GOT3 (cell line): ENCODE measurements around the gene ARSG.
A peak's percentile ranks its signal among the peaks of the same experiment; 100 is the strongest.

ENCODE experiments used
- DNase-seq: peaks from one replicate; lab custom pipeline; 2025; ENCODE audit warnings: mixed read lengths; lab: John Stamatoyannopoulos, UW

The ARSG gene

DNA sequence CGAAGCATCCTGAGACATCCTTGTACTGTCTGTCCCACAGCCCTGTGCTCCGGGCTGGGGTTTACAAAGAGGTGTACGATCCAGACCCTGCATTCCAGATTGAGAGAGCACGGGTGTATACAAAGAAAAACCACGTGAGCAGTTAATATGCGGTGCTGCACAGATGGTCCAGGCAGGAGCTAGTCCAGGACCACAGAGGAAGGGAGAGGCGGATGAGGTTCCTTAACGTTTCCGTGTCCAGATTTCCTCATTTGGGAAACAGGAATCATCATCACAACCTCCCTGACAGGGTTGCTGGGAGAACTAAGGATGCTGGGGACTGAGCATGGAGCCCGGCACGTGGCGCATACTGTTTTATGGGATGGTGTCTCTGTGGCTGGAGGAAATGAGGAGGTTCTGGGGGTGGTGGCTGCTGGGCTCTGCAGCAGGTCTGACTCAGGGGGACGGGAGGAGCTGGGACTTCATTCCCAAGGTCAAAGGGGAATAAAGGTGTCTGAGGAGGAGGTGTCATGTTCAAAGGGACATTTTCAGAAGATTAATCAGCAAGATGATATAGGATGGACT, 139.8 kb downstream of the ARSG start:
- DNase-seq, result no peak

DNA sequence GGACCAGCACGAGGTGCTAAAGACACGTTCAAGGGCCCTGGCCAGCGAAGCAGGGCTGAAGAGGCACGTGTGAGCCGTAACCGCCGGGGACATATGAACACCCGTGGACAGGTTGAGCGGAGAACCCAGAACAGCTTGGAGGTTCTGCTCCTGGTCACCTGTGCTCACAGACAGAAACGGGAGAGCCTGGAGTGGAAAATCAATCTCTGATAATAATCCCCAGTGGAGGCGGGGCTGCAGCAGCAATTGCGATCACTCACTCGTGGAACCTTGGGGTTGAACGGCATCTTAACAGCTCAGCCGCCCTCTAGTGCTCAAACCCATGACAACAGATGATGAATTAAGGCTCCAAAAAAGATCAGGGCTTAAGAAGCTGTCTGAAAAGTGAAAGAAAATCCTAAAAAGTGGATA, 140.4 kb downstream of the ARSG start:
- no peak for DNase-seq

DNA sequence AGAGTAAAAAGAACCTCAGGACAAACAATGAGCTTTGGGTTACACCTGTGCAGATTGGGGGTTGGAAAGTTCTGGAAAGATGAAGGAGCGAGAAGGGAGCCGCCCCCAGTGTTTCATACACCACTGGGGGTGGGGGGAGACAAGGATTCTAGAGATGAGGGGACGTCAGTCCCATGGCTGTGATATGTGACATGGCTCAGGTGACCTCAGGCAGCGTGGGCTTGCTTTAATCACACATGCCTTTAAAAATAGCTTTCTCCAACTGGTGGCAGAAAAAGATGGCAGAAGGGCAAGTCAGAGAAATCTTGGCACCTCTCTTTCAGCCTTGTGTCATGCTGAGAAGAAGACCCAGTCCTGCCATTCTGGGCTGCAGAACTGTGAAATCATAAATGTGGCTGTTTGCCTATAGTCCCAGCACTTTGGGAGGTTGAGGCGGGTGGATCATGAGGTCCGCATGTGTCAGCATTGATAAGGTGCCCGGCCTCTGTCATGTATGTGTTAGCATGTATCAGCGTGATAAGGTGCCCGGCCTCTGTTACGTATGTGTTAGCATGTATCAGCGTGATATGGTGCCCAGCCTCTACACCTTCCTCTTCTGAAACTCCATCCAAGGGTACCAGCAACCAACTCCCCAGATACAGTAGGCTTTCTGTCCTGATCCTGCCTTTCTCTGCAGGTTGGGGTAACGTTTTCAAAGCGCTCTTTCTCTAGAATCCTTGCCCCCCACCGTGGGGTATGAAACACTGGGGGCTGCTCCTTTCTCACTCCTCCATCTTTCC, 141.0 kb downstream of the ARSG start:
- DNase-seq, result no peak

DNA sequence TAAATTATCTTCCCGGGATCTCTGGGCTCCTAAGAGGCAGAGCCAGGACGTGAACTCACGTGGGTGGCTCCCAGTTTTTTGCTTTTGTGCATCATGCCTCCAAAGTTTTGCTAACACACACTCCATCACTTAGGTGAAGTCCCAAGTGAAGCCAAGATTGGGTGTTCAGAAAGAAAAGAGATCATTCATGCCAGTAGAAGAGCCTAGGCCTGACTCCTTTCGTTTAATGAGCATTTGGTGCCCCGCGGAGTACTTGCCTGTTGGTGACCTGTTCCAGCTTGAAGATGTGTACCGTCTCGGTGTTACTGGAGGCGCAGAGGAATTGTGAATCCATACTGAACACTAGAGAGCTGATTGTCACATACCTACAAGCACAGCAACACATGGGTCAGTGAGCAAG, 141.9 kb downstream of the ARSG start:
- DNase-seq, result no peak

DNA sequence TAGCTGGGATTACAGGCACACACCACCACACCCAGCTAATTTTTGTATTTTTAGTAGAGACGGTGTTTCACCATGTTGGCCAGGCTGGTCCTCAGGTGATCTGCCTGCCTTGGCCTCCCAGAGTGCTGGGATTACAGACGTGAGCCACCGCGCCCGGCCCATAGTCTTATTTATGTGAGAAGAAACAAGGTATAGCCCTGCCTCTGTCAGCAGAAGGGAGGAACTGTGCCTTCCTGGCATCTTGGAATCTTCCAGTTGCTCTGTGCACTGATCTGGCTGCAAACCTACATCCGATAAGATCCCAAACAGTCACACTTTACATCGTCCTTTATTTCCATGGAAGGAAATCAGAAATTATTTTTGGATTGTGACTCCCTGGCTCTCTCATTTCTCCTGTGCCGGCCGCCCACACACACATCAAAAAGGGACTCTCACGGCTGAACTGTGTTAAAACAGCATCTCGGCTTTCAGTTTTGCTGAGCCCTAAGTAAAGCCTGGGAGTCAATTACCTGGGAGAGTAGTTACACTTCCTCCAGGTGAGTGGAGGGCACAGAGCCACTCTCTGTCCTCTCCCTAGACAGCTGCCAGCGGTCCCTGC, 142.7 kb downstream of the ARSG start:
- no peak for DNase-seq

DNA sequence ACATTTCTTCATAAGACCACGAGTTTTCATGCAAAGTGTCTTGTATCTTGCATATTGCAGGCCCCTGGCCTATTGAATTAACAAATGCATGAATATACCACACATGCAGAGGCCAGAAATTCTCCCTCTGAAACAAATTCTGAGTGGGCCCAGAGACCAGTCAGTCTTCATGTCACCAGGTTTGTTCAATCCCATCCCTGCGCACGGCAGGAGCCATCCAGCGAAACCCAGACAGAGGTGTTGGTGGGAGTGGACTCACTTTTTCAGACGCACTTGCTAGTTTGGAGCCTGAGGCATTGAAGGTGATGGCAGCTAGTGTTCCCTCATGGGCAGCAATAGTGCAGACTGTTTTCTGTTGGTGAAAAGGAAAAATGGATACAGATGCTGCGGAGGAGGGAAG, 144.1 kb downstream of the ARSG start:
- no peak for DNase-seq

DNA sequence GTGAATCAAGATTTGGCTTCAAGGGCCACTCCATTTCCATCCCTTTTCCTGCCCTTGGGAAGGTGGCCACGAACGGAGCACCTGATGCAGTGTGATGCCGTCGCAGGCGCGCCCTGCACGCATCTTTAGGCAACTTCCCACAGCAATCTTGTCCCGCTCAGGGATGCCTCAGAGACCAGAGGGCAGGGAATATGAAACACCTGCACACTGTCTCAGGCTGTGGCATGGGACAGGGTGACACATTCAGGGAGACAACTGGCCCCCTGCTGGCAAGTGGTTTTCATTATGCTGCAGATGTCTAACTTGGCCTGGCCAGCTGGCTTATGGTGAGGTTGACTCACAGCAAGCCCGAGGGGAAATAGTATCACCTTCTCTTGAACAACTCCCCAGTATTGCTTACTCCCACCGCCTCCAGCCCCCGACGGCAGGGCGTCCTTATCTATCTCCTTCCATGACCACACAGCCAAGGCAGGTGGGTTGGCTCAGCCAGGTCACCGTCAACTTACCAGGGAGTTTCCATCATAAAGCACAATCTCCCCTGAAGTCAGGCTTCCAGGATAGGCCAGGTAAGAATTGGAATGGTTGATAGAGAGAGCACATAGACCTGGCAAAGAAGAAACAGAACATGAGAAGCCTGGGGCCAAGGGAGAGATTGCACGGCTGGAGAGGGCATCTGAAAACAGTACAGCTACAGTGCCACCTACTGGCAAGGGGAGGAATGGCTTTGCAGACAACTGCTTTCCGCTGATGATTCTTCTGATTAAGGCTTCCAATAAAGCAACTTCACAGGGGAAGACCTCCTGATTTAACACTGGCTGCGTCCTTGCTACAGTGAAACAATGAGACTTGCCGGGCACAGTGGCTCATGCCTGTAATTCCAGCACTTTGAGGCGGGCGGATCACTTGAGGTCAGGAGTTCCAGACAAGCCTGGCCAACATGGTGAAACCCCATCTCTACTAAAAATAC, 144.9 kb downstream of the ARSG start:
- peak; percentile 45 for DNase-seq

DNA sequence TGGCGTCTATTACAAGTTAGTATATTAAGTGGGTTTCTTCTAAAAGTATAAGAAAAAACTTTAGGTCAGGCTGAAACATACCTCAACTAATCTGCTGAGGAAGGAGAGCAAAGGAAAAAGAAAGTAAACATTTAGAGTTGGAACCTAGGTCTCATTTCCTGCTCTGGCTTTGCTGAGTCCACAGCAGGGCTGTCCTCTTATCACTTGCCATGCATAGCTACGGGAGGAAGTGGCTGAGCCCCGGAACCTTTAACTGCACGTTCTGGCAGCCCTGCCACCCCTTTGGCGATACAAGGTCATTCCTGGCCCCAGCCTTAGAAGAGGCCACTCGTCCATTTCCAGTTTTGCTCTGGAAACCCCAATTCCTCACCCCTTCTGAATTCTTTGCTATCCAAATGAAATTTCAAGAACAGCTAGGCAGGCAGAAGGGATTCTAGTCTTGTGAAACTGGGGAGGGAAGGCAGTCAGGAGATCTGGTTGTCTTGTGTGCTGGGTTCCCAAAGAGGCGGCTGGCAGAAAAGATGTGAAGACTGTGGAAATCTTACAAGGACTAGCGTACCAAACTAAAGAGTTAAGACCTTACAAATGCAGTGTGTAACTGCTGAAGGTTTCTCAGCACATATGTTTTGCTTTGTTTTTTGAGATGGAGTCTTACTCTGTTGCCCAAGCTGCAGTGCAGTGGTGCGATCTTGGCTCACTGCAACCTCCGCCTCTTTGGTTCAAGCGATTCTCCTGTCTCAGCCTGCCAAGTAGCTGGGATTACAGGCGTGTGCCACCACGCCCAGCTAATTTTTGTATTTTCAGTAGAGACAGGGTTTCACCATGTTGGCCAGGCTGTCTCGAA, 146.9 kb downstream of the ARSG start:
- no peak for DNase-seq

DNA sequence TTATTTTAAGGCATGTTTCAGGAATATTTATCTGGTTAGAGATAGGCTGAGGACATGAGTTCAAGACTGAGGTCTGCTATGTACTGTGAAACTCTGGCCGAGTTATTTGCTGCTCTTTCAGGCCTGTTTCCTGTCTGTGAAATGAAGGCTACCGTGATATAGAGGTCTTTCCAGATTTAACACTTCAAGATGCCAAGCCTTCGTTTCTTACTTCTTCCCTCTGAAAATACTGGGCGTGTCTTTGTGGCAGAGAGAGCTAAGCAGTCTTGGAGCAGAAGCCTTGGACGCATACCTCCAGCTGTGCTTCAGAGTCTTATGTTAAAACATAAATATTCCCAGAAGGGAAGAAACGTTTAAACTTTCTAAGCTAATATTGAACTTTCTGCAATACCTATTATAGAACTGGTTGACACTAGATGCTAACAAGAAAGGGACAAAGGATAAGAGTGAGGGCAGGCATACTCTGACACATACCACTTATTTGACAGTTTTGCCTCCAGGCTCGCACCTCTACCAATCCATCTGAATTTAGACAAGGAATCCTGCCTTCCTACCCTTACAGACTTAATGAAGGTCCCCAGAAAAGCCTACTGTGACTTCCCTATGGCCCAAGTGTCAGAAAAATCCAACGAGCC, 148.5 kb downstream of the ARSG start:
- DNase-seq, result no peak

DNA sequence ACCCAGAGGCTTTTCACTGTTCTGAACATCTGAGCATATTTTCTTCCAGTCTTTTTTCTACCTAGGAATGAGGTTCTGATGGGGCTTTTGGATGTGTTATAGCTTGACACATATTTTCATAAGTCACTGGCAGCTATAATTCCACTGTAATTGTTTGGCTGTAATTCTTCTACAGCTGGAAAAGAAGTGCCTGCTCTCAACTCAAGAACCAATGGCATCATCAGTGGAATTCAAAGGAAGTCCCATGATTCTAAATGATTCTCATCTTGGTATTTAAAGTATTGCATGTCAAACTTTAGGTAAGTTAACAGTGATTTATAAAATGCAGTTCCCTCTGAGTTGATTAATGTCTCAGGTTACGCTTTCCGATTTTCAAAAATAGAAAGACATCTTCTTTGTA, 149.2 kb downstream of the ARSG start:
- no peak for DNase-seq

DNA sequence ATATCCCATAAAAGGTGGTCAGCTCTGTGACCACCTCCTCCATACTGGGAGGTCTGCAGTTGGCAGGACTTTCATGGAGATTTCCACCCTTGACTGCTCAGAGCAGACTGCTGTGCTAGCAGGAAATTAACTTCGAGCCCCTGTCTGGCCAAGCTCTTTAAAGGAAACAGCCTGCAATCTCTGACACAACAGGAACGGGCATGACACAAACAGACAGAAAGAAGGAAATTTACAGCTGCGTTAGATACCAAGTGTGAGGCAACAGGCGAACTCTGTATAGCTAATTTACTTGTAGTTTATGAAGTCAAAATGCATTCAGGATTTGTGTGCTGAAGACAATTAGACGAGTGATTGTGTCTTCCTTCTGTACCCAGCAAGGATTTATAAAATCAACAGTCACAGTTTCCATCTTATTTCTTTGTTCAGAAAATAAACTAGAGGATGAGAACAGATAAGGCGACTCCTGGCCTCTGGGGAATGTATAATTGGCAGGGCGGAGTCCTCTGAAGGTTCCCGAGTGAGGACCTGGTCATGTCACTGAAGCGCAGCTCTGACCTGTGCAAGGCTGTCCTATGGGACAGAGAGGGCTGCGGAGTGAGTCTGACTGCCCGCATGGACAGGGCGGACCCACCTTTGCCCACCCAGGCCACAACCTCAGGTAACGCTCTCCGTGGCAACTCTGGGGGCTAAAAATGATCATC, 149.9 kb downstream of the ARSG start:
- DNase-seq, result no peak

DNA sequence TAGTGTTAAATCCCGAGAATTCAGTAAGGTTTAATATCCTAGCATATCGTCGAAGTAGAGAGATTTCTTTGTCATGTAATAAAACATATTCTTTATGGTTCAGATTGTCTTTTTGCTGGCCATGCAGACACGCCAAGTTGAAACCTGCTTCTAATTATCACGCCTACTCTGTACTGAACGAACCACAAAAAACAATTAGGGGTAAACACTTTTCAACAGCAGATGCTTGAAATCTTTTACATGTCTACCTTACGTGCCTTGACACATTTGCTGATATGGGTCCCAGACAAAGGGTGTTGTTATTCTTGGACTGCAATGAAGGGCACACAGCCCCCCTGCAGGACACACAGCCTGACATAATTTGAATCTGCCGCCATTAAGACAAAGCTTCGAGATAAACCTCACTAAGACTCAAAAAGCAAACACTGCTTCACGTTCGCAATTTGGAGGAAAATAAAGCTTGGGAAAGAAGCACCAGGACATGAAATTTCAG, 152.7 kb downstream of the ARSG start:
- no peak for DNase-seq

DNA sequence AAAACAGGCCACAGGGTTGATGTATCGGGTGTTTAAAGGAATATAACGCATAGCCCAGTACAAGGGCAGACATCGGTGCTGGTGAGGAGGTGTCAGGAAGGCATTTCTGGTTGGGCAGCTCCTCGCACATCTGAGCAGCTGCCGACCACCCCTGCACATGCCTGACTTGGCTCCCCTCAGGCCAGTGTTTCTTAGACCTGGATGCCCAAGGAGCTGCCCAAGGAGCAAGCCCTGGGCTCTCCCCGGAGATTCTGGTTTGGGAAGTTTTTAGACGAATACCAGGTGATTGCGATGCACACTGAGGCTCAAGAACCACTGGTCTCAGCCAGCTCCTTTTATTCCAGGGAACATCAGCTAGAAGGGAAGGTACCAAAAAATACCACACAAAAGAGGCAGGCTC, 154.4 kb downstream of the ARSG start:
- DNase-seq, result no peak

DNA sequence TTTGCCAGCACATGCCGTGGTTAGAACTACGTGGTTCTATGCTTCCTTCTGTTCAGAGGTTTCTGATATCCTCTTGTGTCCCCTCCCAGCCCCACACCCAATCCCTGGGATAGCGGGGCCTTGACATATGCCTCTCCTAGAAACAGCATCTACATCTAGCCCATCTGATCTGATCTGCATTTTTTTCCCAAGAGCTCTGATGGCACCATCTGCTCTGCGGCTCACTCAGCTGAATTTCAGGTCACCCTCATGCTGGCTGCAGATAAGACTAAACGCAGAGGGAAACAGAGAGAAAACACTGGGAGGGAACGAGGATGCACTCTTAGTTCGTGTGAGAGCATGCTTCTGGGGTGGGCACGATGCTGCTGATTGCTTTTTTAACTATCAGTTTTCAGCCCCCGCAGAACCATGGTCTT, 155.3 kb downstream of the ARSG start:
- DNase-seq, result no peak

DNA sequence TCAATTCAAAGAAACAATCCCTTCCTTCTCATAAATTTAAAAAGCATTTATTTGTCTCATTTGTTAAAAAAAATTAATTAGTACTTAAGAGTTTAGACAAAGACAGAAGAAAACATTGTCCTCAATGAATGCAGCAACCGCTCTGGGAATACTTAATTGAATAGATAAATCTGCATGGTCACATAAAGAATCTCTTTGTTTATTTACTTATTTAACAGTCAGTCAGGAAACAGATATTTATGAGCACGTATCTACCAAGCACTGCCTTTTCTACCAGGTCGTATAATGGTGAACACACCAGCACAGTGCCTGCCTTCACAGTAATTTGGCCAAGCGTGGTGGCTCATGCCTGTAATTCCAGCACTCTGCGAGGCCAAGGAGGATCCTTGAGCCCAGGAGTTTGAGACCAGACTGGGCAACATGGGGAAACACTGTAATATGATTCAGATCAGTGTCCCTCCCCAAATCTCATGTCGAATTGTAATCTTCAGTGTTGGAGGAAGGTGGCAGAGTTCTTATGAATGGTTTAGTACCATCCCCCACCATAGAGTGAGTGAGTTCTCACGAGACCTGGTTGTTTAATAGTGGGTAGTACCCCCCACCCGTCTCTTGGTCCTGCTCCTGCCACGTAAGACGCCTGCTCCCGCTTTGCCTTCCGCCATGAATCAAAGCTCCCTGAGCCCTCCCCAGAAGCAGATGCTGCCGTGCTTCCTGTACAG, 157.9 kb downstream of the ARSG start:
- DNase-seq, result no peak

DNA sequence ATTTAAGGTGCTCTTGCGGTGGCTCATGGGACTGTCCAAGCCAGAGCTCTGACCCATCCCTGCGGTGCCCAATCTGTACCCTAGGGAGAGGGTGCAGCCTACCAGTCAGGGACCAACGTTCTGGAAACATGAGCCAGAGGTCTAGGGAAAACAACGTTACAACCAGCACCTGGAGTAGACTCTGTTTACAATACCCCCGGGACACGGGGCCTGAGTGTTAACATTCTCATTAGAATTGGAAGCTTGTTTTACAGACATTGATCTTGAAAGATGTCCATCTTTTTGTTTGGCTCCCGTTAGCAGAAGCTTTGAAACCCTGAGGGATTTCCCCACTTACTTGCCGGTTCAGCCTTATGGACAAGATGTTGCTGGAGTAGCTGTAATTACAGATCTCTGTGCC, 159.1 kb downstream of the ARSG start:
- DNase-seq, result no peak

DNA sequence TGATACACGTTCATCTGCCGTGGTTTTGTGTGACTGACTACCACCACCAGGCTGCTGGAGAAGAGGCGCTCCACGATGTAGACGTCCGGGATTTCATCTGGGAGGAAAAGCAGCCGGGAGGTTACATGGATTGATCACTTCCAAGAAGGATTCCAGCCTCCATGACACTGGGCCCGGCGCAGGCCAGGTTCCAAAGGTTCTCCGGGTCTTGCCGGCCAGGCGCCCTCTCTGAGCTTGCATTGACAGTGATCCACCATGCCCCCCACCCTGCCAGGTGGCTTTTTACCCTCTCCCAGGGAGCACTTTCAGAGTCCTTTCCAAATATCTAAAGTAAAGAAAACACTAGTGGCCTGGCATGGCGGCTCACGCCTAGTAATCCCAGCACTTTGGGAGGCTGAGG, 159.5 kb downstream of the ARSG start:
- no peak for DNase-seq

DNA sequence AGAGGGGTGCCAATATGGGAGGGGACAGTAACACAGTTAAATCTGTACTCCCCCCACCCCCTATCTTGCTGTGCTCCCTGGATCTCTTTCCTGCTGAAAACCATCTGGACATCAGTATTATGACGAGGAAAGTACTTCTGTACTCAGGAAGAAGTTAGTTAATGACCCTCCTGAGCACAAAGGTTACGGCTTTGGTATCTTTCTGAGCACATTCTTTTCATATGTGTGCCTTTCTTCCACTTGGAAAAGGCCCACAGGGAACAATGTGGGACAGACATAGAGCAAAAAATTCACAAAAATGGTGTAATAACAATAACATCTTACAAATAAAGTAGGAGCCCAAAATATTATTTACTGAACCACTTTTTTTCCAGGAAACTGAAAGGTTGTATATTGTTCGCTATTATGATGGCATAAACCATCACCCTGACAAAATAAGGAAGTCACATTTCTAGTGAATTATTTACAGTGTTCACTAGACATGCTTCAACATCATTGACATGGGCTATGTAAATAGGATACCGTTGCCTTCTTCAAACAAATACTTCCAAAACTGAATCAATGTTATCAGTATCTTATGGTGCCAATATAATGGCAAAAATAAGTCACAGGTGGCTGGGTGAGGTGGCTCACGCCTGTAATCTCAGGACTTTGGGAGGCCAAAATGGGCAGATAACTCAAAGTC, 160.5 kb downstream of the ARSG start:
- no peak for DNase-seq

DNA sequence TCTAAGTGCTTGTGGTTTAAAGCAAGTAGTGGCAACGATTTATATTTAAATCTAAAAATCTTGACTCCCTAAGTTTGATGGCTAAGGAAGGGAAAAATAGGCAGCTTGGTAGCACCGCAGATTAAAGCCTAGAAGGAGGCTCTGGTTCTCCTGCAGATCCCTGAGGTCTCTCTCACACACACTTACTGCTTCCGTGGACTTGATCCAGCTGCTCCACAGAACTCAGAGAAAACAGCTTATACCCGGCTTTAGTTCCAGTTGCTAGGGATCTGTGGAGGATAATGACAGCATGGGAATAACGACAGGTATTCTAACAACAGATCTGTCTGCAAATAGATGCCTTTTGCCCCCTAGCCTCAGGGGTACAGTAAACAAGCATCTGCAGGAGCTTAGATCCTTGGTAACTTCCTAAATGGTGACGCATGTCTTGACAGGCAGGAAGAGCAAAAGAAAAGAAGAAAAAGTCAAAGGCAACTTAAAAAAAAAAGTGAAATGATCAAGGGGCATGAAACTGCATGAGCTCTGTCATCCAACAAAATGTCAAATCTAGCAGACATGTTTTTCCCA, 161.5 kb downstream of the ARSG start:
- no peak for DNase-seq
